ENCODE data around the gene SEMA4A. TPM values are rescaled to one million over a fixed set of nuclear protein-coding genes. Genes with fewer than 3 reads are reported as not detected.
"Not testable (repeated sequence)": the region's sequence is repeated elsewhere in the genome, so short reads cannot be mapped to it uniquely, and the experiment has no call there.

The SEMA4A gene
- total RNA-seq, 4 donors from 2014 or later, result 21.4 to 36.6 (median 23.1) TPM

DNA sequence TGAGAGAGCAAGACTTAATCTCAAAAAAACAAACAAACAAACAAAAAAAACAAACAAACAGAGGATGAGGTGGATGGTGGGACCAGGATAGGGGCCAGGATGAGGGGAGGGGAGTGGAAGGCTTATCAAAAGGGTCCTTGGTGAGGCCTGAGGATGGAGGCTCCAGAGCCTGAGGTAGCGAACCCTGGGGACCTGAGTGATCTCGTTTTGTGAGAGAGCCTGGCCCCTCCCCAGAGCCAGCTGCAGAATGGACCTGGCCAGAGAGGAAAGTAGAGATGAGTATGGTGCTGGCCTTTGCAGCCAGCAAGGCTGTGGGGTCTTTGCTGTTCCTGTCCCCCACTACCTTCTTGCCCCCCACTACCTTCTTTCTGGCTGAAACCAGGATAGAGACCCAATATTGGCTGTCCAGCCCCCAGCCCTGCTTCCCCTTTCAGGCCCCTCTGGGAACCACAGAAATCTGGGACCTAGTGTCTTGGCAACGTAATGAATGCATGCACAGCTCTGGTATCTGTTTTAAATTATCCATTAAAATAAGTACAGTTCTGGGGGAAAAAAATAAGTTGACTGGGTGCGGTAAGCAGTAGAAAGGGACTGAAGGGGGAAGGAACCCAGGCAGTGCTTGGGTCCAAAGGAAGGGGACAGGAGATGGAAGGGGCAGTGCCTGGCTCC, 40.0 kb upstream of the SEMA4A start:
- intact Hi-C loops (cut with DNase I), result no loop called here
- 38 to 41% methylated on average over 3 to 4 of the region's 4 CpGs for WGBS, 2 donors
- Histone ChIP-seq H3K9me3 (no peaks in the 10 kb centered on the region), H3K4me1 (peaks cover 29 to 72% (median 42%) of the 10 kb centered on the region in 3 donors), H3K36me3 (no peaks in the 10 kb centered on the region), H3K27ac (peak overlapping the region; percentile 96 to 99 (median 98)), H3K27me3 (no peaks in the 10 kb centered on the region), H3K4me3 (peak overlapping the region in 2 of 4 donors; percentile 91 to 93)
- DNase-seq, result no peak
- no peak for TF ChIP-seq POLR2A (IDR thresholded peaks at IDR 0.05)
- TF ChIP-seq, protein P1, sequence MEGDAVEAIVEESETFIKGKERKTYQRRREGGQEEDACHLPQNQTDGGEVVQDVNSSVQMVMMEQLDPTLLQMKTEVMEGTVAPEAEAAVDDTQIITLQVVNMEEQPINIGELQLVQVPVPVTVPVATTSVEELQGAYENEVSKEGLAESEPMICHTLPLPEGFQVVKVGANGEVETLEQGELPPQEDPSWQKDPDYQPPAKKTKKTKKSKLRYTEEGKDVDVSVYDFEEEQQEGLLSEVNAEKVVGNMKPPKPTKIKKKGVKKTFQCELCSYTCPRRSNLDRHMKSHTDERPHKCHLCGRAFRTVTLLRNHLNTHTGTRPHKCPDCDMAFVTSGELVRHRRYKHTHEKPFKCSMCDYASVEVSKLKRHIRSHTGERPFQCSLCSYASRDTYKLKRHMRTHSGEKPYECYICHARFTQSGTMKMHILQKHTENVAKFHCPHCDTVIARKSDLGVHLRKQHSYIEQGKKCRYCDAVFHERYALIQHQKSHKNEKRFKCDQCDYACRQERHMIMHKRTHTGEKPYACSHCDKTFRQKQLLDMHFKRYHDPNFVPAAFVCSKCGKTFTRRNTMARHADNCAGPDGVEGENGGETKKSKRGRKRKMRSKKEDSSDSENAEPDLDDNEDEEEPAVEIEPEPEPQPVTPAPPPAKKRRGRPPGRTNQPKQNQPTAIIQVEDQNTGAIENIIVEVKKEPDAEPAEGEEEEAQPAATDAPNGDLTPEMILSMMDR (IDR thresholded peaks at IDR 0.05), result no peak

DNA sequence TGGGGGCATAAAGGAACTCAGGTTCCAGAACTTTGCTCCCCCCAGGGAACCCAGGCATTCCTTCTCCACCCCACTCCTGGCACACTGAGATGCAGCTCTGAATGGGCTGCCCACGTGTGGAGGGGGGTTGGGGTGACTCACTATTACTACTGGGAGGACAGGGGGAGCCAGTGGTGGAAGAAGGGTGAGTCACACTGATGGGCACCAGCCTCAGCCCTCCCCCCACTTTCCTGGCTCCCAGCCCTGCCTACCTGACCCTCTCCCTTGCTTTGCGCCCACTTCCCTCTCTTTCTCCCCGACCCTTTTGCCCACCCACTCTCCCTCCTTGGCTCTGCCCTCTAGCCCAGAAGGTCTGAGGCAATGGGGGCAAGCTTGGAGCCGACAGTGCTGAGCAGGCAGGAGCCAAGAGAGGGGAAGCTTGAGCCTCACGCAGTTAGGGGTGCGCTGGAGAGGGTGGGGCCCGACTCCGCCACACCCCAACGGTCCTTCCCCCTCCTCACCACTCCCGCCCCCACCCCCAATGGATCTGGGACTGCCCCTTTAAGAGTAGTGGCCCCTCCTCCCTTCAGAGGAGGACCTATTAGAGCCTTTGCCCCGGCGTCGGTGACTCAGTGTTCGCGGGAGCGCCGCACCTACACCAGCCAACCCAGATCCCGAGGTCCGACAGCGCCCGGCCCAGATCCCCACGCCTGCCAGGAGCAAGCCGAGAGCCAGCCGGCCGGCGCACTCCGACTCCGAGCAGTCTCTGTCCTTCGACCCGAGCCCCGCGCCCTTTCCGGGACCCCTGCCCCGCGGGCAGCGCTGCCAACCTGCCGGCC, 39.1 kb upstream of the SEMA4A start, which contains the start of gene LMNA:
Gene LMNA (plus strand): TSS at position 611 of the 818 bp plus-strand sequence. CDS start 208 bp downstream, outside the sequence.
- H3K4me1 ChIP-seq, result peaks cover 36 to 72% (median 51%) of the 10 kb centered on the region in 3 donors
- intact Hi-C loops (cut with DNase I), result no loop called here

DNA sequence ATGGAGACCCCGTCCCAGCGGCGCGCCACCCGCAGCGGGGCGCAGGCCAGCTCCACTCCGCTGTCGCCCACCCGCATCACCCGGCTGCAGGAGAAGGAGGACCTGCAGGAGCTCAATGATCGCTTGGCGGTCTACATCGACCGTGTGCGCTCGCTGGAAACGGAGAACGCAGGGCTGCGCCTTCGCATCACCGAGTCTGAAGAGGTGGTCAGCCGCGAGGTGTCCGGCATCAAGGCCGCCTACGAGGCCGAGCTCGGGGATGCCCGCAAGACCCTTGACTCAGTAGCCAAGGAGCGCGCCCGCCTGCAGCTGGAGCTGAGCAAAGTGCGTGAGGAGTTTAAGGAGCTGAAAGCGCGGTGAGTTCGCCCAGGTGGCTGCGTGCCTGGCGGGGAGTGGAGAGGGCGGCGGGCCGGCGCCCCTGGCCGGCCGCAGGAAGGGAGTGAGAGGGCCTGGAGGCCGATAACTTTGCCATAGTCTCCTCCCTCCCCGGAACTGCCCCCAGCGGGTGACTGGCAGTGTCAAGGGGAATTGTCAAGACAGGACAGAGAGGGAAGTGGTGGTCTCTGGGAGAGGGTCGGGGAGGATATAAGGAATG, 38.4 kb upstream of the SEMA4A start:
- Histone ChIP-seq H3K4me1 (peaks cover 43 to 78% (median 58%) of the 10 kb centered on the region in 3 donors), H3K27ac (peak overlapping the region; percentile 96 to 99 (median 98)), H3K9me3 (no peaks in the 10 kb centered on the region), H3K27me3 (no peaks in the 10 kb centered on the region), H3K36me3 (no peaks in the 10 kb centered on the region), H3K4me3 (peak overlapping the region; percentile 91 to 93 (median 92))
- 0% methylated on average over 3 to 8 of the region's 49 CpGs for WGBS, 2 donors
- intact Hi-C loops (cut with DNase I), result no loop called here
- DNase-seq, result no peak
- TF ChIP-seq, protein P1 (IDR thresholded peaks at IDR 0.05), result no peak
- TF ChIP-seq POLR2A (IDR thresholded peaks at IDR 0.05), result peak in 1 of 4 donors; percentile 50

More for the DNA sequence above, 39.1 kb upstream of the SEMA4A start, which contains the start of gene LMNA:
- H3K36me3 ChIP-seq, result no peaks in the 10 kb centered on the region
- H3K27me3 ChIP-seq, result no peaks in the 10 kb centered on the region
- peak within 1 kb of the TSS; percentile 96 to 99 (median 98) for H3K27ac ChIP-seq
- H3K9me3 ChIP-seq, result no peaks in the 10 kb centered on the region
- DNase-seq, result peak; percentile 52
- TF ChIP-seq, protein P1 (IDR thresholded peaks at IDR 0.05), result no peak
- TF ChIP-seq POLR2A (IDR thresholded peaks at IDR 0.05), result peak in 3 of 4 donors; percentile 88 to 99 (median 98)
- 0% methylated on average over 3 to 9 of the region's 37 CpGs for WGBS, 2 donors
- peak within 1 kb of the TSS; percentile 91 to 93 (median 92) for H3K4me3 ChIP-seq

DNA sequence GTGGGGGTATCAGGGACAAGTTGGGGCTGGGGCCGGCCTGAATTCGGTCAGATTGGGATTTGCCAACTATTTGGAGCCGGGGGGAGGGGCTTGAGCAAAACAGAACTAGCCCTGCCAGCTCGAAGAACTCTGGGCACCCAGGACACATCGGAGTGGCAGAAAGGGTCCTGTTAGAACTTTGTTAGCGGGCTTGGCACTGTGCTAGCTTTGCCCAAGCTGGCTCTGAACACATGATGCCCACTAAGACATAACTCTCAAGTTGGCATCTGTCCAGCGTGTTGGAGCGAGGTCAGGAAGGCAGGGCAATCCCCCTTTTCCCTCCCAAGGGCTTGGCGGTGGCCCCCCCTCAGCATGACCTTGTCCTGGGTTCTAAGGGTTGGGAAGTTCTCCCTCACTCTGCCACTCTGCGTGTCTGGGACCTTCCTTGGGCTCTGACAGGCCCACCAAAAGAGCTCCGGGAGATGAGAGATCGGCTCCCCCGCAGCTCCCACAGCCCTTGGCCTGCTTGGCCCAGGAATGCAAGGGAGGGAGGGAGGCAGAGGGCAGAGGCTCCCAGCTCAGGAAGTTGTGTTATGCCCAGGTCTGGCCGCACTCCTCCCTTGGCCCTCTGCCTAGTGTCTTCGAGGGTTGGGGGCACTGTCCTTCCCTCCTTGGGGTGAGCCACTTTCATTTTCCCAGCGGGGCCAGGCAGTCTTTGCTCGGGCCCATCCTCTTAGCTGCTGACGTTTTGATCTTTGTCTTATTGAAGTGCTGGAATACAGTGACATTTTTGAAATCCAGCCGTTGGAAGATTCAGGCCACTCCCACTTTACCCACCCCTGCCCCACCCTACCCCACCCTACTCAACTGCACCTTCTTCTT, 37.6 kb upstream of the SEMA4A start:
- Histone ChIP-seq H3K9me3 (no peaks in the 10 kb centered on the region), H3K27me3 (no peaks in the 10 kb centered on the region), H3K4me1 (peaks cover 50 to 85% (median 65%) of the 10 kb centered on the region in 3 donors), H3K36me3 (no peaks in the 10 kb centered on the region), H3K4me3 (peak overlapping the region; percentile 91 to 93 (median 92)), H3K27ac (peak overlapping the region; percentile 96 to 99 (median 98))
- peak in 3 of 4 donors; percentile 7 to 61 (median 50) for TF ChIP-seq POLR2A (IDR thresholded peaks at IDR 0.05)
- TF ChIP-seq, protein P1 (IDR thresholded peaks at IDR 0.05), result no peak
- intact Hi-C loops (cut with DNase I), result no loop called here
- WGBS, 2 donors, result 1 to 3% methylated on average over 15 to 17 of the region's 19 CpGs
- no peak for DNase-seq

DNA sequence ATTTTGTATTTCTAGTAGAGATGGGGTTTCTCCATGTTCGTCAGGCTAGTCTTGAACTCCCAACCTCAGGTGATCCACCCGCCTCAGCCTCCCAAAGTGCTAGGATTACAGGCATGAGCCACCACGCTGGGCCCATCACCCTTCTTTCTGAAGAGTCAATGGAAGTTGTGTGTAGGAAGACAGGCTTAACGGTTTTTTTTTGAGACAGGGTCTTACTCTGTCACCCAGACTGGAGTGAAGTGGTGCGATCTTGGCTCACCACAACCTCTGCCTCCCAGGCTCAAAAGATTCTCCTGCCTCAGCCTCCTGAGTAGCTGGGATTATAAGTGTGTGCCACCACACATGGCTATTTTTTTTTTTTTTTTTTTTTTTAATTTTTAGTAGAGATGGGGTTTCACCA, 36.7 kb upstream of the SEMA4A start:
- H3K4me1 ChIP-seq, result peaks cover 55 to 85% (median 72%) of the 10 kb centered on the region in 3 donors
- H3K27ac ChIP-seq, result peak overlapping the region; percentile 96 to 99 (median 98)
- intact Hi-C loops (cut with DNase I); DNase-seq; H3K9me3 ChIP-seq; H3K36me3 ChIP-seq; H3K27me3 ChIP-seq: not testable (repeated sequence)
- H3K4me3 ChIP-seq, result peak overlapping the region; percentile 91 to 93 (median 92)
- 13 to 15% methylated on average over 4 to 5 of the region's 5 CpGs for WGBS, 2 donors
